T47D (cell line): Measurements from ENCODE around the gene SOBP.

Source experiments
- DNase-seq, 2 experiments: peaks; one replicate each; pipeline versions ENCODE4 v3.0.0 to v3.0.0-alpha.2; 2011 to 2012; ENCODE audit warnings: low read depth in 1 of 2, low spot score in 1 of 2
- JUND ChIP-seq: IDR thresholded peaks from 2 replicates; pipeline ENCODE4 v1.6.1; 2012; ENCODE audit warnings: low read depth
- in situ Hi-C: cut with HindIII; loops from 2 replicates; pipeline ENCODE4 v1.10.0; 2016; ENCODE audit warnings: low sequenced_read_pairs, low pct_unique_long_range_greater_than_20kb

SOBP gene

DNA sequence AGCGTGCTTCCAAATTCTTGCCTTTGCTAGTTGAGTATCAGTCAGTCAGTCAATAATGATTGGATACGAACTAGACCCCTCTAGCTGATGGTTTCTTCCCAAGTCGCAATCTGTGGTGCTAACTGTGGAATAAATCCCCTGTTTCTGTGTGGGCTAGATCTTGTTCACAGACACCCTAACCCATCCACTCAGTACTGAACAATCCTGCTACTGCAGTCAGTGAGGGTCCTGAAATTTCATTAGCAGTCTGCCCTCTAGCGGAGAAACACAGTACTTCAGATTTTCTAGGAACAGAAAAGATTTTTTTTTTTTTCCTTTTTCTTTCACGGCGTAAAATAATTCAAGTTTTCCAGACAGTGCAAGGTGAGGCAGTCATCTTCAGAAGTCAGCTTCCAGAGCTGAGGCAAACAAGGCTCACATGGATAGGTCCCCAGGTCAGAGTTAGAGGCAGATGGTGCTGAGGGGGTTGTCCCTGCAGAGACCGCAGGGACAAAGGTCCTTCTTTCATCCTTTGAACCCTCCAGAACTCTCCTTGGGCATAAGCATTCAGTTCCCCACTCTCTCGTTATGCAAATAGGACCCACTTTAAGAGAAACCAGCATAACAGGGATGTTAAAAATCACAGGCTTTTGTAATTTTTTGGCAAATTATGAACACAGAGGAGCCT lies 214.6 kb downstream of the SOBP start:
- no peak for TF ChIP-seq JUND
- in situ Hi-C loops, result no loop called here
- peak in 1 of 2 experiments; percentile 21 for DNase-seq

DNA sequence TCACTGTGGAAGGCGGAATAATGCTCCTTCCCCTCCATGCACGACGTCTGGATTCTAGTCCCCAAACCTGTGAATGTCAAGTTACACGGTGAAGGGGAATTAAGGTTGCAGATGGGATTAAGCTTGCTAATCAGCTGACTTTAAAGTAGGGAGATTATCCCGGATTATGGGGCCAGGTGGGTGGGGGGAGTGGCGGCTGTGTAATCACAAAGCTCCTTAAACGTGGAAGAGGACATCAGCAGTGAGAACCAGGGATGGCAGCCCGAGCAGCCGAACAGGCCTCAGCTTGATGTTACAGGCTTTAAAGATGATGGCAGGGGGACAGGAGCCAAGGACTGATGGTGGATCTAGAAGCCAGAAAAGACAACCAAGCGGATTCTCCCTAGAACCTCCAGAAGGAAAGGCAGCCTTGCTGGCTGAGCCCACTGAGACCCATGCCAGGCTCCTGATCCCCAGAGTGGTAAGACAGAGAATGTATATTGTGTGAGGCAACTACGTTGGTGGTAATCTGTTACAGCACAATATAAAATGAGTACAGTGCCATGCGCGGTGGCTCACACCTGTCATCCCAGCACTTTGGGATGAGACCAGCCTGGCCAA lies 216.7 kb downstream of the SOBP start:
- no peak for TF ChIP-seq JUND
- in situ Hi-C loops, result no loop called here
- no peak for DNase-seq

DNA sequence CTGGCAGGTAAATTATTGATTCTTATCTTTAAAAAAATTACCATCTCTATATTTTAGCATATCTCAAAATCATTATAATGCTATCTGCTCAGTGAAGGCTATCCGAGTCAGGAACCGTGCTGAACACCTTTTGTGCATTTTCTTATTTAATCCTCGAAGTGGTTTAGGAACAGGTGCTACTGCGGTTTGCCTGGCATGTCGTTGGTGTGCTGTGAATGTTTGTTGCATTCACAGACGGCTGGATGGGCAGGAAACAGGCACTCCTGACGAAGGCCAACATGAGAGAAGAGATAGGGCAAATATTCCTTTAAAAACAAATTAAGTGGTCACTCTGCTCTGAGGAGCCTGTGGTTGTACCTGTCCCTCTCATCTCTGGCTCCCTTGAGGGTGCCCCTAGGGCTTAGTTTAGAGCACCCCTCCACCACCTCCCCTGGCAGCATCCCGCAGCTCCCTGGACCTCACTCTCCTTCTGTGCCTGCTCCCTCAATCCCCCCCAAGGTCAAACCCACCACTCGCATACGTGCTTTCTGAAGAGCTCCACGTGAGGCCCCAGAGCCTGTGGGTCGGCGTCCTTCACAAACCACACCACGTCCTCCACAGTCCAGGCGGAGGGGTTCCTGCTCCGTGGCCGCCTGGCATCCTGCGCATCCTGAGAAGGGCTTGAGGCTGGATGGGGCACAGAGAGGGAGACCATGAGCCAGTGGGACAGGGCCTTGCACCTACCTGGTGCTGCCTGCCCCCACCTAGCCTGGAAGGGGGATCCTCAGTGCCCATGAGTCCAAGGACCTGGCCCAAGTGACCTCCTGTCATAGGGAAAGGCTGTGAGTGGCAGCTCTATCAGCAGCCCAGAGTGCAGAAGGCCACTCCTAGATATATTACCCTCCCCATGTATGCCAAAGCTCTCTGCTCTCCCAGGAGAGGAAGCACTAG lies 217.7 kb downstream of the SOBP start:
- no peak for TF ChIP-seq JUND
- DNase-seq, result peak in 1 of 2 experiments; percentile 52

DNA sequence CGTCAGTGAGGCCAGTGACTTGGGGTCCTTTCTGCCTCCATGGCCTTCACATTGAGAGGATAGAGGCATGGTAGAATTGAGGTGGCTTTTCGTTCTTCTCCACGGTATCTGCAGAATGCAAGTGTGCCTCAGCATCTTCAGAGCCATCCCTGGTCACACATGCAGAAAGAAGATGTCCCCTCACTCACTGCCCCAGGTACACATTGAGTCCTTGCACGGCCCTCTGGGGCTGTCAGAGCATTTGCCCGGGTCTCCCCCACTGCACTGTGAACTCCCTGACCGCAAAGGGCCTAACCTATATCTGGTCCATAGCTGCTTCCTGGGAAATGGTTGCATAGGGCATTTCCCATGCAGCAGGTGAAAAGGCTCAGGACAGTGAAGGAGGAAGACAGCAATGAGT lies 218.5 kb downstream of the SOBP start:
- in situ Hi-C loops, result no loop called here
- no peak for DNase-seq
- TF ChIP-seq JUND, result no peak

More for the DNA sequence above, 217.7 kb downstream of the SOBP start:
- in situ Hi-C loops, result no loop called here

DNA sequence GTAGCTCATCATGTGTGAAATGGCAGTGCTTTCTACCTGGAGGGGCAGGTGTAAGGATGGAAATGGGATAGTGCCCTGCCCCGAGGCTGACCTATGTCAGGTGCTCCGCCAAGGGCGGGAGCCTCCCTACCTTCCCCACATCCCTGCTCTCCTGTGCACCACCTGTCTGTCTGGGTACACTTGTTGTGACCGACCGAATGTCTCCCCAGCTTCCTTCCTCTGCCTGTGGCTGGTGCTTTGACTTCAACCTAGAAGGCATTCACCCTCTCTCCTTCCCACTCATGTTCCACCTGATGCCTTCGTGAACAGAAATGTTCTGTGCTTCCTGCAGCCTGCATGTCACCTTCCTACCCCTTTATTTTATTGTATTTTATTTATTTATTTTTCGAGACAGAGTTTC lies 219.4 kb downstream of the SOBP start:
- TF ChIP-seq JUND, result no peak
- in situ Hi-C loops, result no loop called here
- no peak for DNase-seq
